H1 (cell line): Measurements from ENCODE around the gene ZFP1. TPM values are rescaled to one million over a fixed set of nuclear protein-coding genes. Genes with fewer than 3 reads are reported as not detected.

Experiments
- CTBP2 ChIP-seq: IDR thresholded peaks from 2 replicates; pipeline ENCODE4 v1.7.0; 2011; ENCODE audit warnings: borderline replicate concordance, mild to moderate bottlenecking, moderate library complexity, mixed read lengths, low read length; ENCODE audit not compliant: insufficient read depth, insufficient read length
- EGR1 ChIP-seq: IDR thresholded peaks from 2 replicates; pipeline ENCODE4 v1.6.1; 2011; ENCODE audit warnings: low read depth, low read length, borderline replicate concordance
- JUND ChIP-seq: IDR thresholded peaks from 2 replicates; pipeline ENCODE4 v1.6.1; 2011; ENCODE audit warnings: mild to moderate bottlenecking, improper control_type of control experiment, low read length
- POLR2AphosphoS5 ChIP-seq: IDR thresholded peaks from 2 replicates; pipeline ENCODE4 v1.6.1; 2011; ENCODE audit warnings: low read depth, low read length
- RXRA ChIP-seq: IDR thresholded peaks from 2 replicates; pipeline ENCODE4 v1.6.1; 2011; ENCODE audit warnings: low read depth, mild to moderate bottlenecking, low read length, moderate library complexity; ENCODE audit not compliant: insufficient read depth
- polyA plus RNA-seq, 7 experiments: library from polyadenylated mRNA; depleted of rRNA in 3 of 7; stranded (reverse) in 5 of 7; unstranded in 2 of 7; fragments of >200 nt in 5 of 7; fragments of 200-250 nt in 2 of 7; gene quantifications; 1 replicate in 5 of 7; 2 replicates in 1 of 7; 4 replicates in 1 of 7; pipeline versions ENCODE4 v1.2.1 to v1.2.3, GENCODE V29; 2011 to 2013; ENCODE audit warnings: missing spikeins in 2 of 7, mixed read lengths in 2 of 7
- total RNA-seq: library from RNA; stranded (reverse); fragmentation: NEBNext Ultra II Directional; extraction: Animal tissue kit (Norgen Biotek cat#: 25700); gene quantifications from 2 replicates; pipeline ENCODE4 v1.2.1, GENCODE V29; 2021

Gene ZFP1
- total and polyA plus RNA-seq, 2 of the 8 experiments (the other 6 are each of a cell fraction or from before 2014, with no cell fraction given), result 4.0 to 11.2 TPM

DNA sequence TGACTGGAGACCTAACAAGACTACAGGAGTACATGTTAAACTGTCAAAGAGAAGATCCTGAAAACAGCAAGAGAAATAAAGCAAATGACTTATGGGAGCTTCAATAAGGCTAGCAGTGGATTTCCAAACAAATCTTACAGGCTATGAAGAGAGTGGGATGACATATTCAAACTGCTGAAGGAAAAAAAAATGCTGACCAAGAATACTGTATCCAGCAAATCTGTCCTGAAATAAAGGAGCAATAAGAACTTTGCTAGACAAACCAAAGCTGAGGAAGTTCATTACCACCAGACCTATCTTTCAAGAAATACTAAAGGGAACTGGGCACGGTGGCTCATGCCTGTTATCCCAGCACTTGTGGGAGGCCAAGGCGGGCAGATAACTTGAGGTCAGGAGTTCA is 28.6 kb downstream of the ZFP1 start (continued):
- TF ChIP-seq EGR1, result no peak
- TF ChIP-seq JUND, result no peak
- TF ChIP-seq POLR2AphosphoS5, result no peak
- TF ChIP-seq CTBP2, result no peak
- TF ChIP-seq RXRA, result no peak
- TF ChIP-seq, all 59 proteins: peak for 0
